Right ventricle myocardium superior (tissue), 1 donor: ENCODE results near the gene CYP19A1. TPM values are rescaled to one million over a fixed set of nuclear protein-coding genes. Genes with fewer than 3 reads are reported as not detected.
A peak's percentile ranks its signal among the peaks of the same experiment; 100 is the strongest.
"Not testable (repeated sequence)": the region's sequence is repeated elsewhere in the genome, so short reads cannot be mapped to it uniquely, and the experiment has no call there.

Experiments used
- ATAC-seq: fragments of 200-7000 bp; cut with Tn5 transposase; one replicate; pipeline ENCODE4 v1.9.1; 2020; ENCODE audit warnings: mild to moderate bottlenecking; ENCODE audit not compliant: poor library complexity
- DNase-seq: peaks from one replicate; pipeline ENCODE4 v3.0.0-alpha.2; 2020
- intact Hi-C: fragments of 100-400 bp; cut with DNase I; formaldehyde crosslinking; loops from one replicate; pipeline ENCODE4 v1.11.2; 2022
- total RNA-seq: library from RNA; stranded (reverse); fragmentation: NEBNext Ultra II Directional; extraction: Animal tissue kit (Norgen Biotek cat#: 25700); gene quantifications from one replicate; pipeline ENCODE4 v1.2.1, GENCODE V29; 2021
- donor health status: DM: no; HTN: yes; CAD: no; lungs with severe emphysema.

Gene CYP19A1
- total RNA-seq, 1 donor from 2014 or later: 0.19 TPM

DNA sequence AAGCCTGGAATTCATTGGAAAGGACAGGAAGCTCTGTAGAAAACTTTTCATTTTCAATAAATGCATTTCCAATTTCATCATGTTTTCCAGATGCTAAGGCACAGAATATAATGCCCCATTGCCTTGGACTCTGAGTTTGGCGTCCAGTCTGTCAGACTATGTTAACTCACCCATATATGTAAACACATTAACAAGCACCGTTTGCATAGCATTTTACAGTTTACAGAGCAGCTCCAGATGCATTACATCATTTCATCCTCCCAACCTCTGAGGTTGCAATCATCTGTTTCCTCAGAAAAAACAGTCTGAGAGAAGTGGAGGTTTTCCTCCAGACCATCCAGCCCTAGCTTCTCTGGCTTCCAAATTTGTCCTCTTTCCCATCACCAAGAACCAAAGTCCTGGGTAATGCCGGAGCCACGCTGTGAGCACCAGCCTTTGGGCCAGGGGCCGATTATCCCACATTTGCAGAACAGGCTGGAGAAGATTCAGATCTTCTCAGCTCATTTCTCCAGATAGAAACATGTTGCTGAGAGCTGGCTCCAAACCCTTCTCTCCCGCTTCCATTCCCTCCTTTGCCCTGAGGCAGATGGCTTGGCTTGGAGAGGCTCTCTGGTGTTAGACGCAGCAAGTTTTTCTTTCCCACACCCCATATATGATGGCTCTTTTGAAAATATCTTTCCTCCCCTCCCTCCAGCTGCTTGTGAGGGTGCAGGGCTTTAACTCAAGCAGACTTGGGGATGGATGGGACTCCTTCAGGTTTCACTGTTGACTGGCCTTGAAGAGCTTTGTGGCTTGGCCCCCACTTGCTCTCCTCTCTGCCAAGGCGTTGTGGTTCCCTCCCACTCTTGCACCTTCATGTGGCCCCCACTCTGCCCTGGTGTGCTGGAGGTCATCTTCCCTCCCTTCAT lies 26.0 kb downstream of the CYP19A1 start:
- ATAC-seq: peak; percentile 36
- intact Hi-C loops: no loop called here
- DNase-seq: no peak

DNA sequence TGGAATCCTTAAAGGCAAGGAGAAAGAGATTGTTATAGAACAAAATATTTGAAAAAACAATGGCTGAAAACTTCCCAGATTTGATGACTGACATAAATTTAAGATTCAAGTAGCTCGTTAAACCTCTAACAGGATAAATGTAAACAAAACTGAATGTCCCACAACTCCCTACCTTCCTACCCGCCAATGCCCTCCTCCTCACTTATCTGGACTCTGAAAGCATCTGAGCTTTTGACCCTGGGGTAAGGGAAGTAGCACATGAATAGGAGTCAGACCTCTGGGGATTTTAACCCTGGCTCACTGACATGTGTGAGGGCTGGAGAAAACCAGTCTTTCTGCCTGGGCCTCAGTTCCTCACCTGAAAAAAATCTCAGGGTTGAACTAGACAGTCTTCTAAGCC lies 26.9 kb downstream of the CYP19A1 start:
- ATAC-seq (no peak), DNase-seq (no peak)
- intact Hi-C loops: no loop called here

DNA sequence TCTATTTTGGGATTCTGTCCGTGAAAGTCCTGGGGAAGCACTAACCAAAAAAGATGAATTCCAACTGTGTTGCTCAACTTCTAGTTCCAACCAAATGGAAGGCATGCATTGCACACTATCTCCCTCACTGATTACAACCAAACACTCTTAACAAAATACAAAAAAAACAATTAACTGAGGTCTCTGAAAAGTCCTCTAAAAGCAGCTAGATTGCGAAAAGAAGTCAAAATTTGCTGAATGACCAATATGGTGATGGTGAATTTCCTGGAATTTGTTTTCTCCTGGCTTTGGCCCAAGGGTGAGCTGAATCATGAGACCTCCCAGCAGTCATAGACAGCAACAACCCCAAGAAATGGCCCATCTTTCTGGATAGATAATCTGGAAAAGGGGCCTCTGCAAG lies 28.3 kb downstream of the CYP19A1 start:
- DNase-seq: no peak
- intact Hi-C loops: no loop called here
- ATAC-seq: peak; percentile 41

DNA sequence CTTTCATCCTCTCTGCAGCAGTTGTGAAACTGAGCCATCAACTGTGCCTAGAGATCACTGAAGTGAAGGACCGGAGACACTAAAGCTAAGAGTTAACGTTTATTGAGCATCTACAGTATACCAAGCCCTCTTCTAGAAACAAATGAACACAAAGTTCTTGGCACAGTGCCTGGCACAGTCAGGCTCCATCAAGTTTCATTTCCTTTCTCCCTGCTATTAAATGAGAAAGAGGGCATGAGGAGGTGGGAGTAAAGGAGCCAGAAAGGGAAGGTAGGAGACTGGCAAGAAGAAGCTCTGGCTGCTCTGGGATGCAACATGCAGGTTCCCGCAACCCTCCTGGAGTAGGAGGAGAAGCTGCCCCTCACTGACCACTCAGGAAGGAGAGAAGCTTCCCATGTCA lies 30.6 kb downstream of the CYP19A1 start:
- DNase-seq: no peak
- intact Hi-C loops: no loop called here
- ATAC-seq: peak; percentile 20

DNA sequence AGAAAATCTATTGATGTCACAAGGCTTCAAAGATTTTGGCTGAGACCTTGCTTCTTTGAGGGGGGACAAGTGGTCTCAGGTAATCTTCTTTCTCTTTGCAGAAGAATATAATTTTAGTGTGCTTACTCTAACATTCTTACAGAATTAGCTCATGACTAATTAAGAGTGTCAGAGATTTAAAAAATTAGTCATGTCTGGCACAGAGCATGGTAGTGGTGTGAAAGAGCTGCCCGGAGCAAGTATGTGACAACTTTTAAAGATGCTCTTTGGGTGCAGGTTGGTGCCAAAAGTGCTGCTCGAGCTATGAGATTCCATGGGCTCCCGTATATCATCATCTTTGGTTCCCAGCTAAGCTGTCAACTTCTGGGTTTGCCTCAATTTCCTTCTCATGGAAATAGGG lies 31.1 kb downstream of the CYP19A1 start:
- no peak for ATAC-seq
- DNase-seq: no peak
- intact Hi-C loops: no loop called here

DNA sequence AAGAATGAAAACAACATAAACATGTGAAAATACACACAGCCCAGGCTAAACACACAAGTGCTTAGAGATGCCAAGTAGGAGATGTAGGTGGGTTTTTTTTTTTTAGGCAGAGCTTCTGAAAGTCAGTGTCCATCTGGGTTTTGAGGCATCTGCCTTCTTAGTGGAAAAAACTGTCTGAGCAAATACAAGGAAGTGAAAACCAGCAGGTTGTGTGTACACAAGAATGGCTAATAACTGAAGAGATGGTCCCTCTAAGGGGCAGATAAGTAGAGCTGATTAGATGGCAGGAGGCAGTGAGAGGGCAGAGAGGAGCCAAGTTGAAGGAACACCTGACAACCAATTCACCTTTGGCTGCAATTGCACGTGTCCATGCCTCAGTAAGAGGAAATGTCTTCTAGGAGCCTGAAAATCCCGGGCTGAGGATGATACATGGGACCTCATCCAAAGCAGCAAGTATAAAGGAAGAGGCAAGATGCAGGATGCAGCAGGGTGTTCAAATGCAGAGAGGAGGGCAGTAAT lies 34.9 kb downstream of the CYP19A1 start:
- ATAC-seq (no peak), DNase-seq (no peak)
- intact Hi-C loops: no loop called here

DNA sequence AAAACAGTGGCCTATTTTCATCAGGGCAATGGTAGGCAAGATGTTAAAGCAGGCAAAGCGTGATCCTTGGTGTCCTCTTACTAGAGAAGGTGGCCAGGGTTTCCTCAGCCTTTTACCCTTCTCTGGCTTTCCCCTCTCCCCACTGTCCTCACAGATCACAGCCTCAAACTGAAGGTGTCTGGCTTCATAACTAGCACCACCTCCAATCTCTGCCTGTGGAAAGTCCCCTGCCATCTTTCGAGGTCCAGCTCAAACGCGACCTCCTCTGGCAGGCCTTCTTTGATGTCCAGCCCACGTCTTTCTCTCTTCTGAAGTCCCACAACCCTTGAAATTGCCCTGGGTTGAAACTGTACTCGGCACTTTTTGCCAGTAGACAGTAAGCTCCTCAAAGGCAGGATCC lies 35.9 kb downstream of the CYP19A1 start:
- intact Hi-C loops: no loop called here
- ATAC-seq (no peak), DNase-seq (no peak)

DNA sequence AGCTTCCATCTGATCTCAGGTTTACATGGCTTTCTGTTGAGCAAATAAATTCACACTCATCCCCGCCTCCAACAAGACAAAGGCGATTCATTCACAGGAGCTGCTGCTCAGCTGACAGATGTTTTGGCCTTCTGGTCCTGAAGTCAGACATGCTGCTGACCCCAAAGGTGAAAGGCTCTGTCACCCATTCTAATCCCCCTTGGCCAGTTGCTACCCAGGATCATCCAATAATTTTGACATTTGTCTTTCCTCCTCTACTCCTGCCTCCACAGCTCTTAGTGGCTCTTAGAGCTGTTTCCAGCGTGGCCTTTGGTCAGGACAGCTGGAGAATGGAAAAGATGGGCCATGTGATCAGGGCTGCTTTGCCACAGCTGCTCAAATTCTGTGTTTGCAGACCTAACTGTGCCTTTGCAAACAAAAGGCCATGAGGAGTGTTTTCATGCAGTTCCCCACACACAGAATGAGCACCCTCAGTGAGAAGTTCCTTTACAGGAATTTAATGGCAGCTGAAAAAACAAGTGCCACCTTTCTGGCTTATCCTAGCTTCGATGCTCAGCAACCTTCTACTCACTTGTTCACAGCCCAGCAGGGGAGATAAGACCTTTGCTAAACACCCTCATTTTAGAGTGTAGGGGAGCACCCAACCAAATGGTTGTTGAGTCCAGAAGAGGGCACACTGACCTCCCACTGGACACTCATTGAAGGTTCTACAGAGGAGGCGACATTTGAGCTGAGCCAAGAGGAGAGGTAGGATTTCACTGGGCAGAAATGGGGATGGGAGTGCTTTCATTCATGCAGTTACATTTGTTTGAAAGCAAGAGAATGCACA lies 39.0 kb downstream of the CYP19A1 start:
- ATAC-seq (no peak), DNase-seq (no peak)
- intact Hi-C loops: no loop called here

DNA sequence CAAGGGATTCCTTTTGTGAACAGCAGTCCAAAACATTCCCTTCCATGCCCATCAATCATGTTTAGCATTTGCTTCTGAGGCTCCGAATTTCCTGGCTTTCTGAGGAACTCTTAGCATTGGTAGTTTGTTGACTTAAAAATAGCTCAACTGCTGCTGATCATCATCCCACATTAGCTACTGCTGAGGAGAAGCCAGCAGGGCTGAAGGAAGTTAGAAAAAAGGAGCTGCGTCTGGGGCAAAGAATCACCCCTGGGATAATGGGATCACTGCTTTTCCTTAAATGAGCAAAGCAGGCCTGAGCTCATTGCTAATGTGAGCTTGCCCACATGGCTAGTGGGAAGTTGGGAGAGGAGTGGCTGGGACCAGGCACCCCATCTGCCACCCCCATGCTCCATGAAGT lies 39.8 kb downstream of the CYP19A1 start:
- intact Hi-C loops: no loop called here
- no peak for DNase-seq
- no peak for ATAC-seq

DNA sequence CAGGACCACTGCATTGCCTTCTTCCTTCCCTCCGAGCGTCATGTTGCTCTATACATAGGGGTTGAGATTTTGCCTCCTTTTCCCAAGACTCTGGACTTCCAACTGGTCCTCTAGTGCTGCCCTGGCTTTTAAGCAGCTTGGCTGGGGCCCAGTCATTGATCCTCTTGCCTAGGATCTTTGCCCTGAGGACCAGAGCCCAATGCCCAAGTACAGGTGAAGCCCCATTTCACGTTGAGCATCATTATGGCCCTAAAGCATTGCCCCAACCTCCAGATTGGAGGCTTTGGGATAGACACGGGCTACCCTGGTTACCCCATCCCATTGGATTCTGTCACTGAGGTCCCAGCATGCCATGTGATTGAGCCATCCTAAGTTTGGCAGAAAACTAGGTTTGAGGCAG lies 47.7 kb downstream of the CYP19A1 start:
- intact Hi-C loops: no loop called here
- DNase-seq (no peak), ATAC-seq (no peak)

DNA sequence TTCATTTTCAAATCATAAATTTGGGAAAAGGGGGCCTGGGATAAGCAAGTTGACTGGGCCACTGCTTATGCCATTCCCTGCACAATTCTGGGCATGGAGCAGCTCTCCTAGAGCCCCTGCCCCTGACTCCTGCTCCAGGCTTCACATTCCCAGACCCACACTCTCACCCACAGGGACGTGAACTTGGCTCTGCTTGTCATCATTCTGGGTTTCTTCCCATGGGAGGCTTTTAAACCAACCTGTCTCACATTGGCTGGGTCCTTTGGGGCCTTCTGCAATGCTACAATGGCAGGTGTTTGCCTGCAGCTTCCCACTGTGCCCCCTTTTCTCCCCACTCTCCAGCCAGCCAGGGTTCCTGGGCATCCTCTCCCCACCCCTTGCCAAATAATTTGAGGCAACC lies 49.1 kb downstream of the CYP19A1 start:
- no peak for DNase-seq
- intact Hi-C loops: no loop called here
- no peak for ATAC-seq

DNA sequence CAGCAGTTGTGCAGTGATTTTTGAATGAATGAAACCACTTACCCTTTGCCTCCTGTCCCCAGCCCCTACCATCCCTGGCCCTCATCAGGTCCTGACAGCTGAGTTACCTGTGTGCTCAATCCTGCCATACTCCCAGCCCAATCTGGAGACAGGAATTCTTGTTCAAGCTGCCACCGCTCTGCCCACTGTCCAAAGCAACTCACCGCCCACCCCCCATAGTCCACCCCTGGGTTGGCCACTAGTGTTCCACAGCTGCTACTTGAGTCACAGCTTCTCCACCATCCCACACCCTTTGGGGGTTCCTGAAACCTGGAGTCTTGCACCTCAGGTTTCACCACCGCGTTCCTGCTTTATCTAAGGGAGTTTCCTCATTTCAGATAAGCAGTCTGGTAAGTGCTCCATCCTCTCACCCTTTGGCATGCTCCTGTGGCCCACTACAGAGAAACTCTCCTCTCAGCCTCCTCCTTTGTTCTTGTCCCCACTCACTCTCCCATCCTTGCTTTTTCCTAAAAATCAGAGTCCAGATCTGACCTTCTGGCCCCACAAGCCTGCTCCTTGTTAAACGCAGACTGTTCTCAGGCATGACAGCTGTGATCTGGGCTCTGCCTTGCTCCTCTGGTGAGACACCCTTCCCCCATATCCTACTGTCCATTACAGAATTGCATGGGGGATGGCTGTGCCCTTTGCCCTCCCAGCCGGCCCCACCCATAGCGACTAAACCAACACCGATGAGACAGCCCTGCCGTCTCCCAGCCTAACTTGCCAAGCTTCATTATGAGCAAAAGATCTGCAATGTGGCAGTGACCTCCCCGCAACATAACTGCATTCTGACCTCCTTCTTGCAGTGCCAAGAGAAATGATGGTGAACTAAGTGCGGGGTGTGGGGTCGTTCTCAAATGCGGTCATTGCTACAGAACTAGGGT lies 50.0 kb downstream of the CYP19A1 start:
- ATAC-seq: no peak
- intact Hi-C loops: no loop called here
- no peak for DNase-seq

DNA sequence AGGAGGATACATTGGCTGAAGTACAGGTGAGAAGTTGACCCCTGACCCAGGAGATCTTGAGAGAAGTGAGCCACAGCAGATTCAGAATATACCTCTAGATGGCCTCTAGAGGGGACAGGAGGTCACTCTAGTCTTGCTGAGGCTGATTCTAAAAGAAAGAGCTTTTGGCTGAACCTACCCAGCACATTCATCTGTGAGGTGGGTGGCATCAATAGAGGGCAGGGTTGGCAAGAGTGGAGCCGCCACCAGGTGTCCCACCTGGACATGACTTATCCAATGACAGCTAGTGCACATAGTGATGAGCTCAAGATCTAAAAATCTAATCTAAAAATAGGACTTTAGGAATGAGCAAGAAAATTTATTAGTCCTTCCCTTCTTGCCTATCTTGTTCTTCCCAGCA lies 51.6 kb downstream of the CYP19A1 start:
- peak; percentile 66 for ATAC-seq
- intact Hi-C loops: no loop called here

DNA sequence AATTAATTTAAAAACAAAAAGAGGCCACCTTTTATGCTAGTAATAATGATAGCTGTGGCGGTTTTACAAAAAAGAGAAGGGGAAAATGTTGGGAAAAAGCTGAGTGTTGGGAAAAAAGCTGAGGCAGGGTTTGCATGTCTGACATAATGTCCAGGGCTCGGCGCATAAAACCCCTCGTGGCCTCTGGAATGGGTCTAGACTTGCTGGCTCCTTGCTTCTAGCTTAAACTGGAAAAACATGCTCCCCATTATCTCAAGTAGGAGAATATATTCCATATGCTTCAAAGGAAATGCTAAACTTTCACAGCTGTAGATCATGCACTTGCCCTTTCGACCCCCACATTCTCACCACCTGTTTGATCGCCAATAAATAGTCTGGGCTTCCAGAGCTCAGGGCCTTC lies 53.0 kb downstream of the CYP19A1 start:
- ATAC-seq (no peak), DNase-seq (no peak)
- intact Hi-C loops: no loop called here

More for the DNA sequence above, 51.6 kb downstream of the CYP19A1 start:
- peak; percentile 49 for DNase-seq

DNA sequence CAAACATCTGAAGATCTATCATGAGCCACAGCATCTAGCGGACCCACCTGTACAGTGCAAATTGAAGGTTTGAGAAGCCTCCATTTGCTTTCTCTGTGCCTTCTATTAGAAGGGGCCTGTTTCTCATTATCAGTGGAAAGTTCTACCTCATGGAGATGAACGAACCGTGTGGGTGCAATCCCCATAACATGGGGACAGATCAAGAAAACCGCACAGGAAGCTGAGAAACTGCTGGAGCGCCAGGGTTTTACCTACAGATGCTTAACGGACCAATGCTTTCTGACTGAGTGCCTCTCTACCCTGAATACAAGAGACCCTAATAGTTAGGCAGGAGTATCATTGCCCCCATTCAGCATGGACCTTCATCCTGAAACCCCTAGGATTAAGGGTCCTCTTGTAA lies 53.5 kb downstream of the CYP19A1 start:
- ATAC-seq (no peak), DNase-seq (no peak)
- intact Hi-C loops: no loop called here

DNA sequence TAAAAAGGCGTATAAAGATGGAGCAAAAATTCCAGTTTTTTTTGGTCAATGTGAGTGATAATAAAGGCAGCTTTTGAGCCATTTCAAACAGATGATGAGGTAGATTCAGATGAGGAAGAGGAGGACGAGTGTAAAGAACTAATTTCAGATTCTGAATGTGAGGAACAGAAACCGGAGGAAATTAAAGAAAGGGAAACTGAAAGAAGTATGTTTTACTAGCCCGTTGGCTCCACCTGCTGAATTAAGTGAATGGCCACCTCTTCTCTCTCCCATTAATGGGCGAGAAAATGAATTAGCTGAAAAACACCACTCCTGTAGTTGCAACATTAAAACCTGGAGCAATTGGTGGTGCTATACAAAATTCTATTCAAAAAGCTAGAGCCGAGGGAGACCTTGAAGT lies 55.4 kb downstream of the CYP19A1 start:
- DNase-seq (no peak), ATAC-seq (no peak)
- intact Hi-C loops: loop anchor here (2.0 kb wide), 1 partner anchor 98 kb away; no protein-coding TSS in a partner anchor

DNA sequence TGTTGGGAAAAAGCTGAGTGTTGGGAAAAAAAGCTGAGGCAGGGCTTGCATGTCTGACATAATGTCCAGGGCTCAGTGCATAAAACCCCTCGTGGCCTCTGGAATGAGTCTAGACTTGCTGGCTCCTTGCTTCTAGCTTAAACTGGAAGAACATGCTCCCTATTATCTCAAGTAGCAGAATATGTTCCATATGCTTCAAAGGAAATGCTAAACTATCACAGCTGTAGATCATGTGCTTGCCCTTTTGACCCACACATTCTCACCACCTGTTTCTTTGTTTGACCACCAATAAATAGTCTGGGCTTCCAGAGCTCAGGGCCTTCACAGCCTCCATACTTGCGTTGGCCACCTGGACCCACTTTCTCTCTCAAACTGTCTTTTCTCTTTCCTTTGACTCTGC lies 56.2 kb downstream of the CYP19A1 start:
- ATAC-seq: peak; percentile 11
- not testable (repeated sequence) for DNase-seq
- intact Hi-C loops: loop anchor here (2.0 kb wide), 1 partner anchor 99 kb away; no protein-coding TSS in a partner anchor

DNA sequence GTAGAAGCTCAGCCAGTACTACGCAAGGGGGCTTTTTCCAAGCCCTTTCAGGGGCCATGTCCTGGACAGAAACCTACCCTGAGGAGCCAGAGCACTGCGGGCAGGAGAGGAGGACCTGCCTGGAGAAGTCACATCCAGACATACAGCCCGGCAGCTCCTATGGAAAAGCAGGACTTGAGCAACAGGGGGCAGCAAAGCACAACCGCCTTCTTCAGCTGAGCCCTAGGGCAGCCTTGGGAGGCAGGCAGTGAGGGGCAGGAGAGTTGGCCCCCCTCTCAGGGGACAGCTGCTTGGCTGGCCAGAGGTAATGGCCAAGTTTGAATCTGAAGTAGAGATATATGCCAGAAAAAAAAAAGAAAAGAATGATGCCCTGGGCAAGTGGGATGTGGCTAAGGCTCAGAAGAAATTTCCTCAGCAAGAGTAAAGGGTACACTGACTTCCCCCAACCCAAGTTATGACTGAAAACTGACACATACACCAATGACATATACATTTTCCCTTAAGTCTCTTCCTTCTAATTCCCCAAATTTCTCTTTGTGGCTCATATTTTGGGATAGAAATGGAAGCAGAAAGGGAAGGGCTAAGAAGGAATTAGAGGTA lies 56.9 kb downstream of the CYP19A1 start:
- DNase-seq (peak; percentile 79), ATAC-seq (peak; percentile 98)
- intact Hi-C loops: no loop called here
